Kidney epithelial cell (primary cell): ENCODE data around the gene SPATA7. TPM values are rescaled to one million over a fixed set of nuclear protein-coding genes. Genes with fewer than 3 reads are reported as not detected.

Experiments
- DNase-seq: peaks from one replicate; pipeline ENCODE4 v3.0.0-alpha.2; 2010; ENCODE audit warnings: low read depth
- H3K27me3 ChIP-seq: 2 replicates; pipeline ENCODE4 v1.6.0; 2011; ENCODE audit warnings: low read length; ENCODE audit not compliant: control insufficient read depth, insufficient read depth
- H3K36me3 ChIP-seq: 2 replicates; pipeline ENCODE4 v1.5.1; 2011; ENCODE audit warnings: low read length; ENCODE audit not compliant: control insufficient read depth, insufficient read depth
- H3K4me3 ChIP-seq: 2 replicates; pipeline ENCODE4 v1.5.1; 2011; ENCODE audit warnings: low read depth, mild to moderate bottlenecking, control low read depth, low read length
- total RNA-seq: library from RNA; depleted of rRNA; stranded (reverse); fragments of >200 nt; gene quantifications from 2 replicates; pipeline ENCODE4 v1.2.3, GENCODE V29; 2015
- TF ChIP-seq, protein P1 (sequence below): IDR thresholded peaks from 2 replicates; pipeline ENCODE4 v1.5.1; 2011; ENCODE audit warnings: mild to moderate bottlenecking, moderate library complexity, low read length, control low read depth, inconsistent platforms; ENCODE audit not compliant: insufficient read depth, poor library complexity, severe bottlenecking

Gene SPATA7
- total RNA-seq, 1 donor from 2014 or later: 10.8 TPM

DNA sequence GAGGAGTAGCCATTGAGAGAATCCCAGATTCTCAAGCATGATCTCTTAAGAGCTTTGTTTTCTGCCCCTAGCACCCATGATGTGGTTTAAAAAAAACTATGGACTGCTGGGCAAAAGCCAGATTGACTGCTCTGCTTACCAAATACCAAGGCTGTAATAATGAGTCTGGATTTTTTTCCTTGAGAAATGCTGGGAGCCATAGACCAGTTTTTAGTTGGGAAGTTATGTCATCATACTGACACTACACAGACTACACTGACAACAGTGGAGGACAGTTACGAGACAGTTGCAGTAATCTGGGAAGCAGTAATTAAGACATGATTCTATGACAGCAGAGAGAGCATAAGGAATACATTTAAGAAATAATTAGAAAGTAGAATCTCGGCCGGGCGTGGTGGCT is 35.8 kb downstream of the SPATA7 start:
- Histone ChIP-seq H3K4me3 (no peak overlapping the region), H3K27me3 (no peaks in the 10 kb centered on the region), H3K36me3 (no peaks in the 10 kb centered on the region)
- TF ChIP-seq, protein P1, sequence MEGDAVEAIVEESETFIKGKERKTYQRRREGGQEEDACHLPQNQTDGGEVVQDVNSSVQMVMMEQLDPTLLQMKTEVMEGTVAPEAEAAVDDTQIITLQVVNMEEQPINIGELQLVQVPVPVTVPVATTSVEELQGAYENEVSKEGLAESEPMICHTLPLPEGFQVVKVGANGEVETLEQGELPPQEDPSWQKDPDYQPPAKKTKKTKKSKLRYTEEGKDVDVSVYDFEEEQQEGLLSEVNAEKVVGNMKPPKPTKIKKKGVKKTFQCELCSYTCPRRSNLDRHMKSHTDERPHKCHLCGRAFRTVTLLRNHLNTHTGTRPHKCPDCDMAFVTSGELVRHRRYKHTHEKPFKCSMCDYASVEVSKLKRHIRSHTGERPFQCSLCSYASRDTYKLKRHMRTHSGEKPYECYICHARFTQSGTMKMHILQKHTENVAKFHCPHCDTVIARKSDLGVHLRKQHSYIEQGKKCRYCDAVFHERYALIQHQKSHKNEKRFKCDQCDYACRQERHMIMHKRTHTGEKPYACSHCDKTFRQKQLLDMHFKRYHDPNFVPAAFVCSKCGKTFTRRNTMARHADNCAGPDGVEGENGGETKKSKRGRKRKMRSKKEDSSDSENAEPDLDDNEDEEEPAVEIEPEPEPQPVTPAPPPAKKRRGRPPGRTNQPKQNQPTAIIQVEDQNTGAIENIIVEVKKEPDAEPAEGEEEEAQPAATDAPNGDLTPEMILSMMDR: no peak
- DNase-seq: no peak

DNA sequence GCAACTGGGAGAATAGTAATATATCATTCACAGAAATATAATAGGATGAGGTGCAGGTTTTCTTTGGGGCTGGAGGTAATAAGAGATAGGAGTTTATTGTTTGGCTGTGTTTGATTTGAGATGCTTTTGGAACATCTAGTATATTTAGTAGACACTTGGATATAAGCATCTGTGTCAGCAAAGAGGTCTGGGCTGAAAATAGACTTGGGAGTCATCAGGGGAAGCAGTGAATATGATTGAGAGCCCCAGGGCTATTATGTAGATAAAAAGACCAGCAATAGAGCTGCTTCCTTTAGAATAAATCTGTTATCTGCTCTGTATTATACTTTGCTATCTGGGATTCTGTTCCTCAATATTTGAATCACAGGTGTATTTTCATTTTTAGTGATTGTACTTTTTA is 36.6 kb downstream of the SPATA7 start:
- DNase-seq: no peak
- Histone ChIP-seq H3K4me3 (no peak overlapping the region), H3K27me3 (no peaks in the 10 kb centered on the region), H3K36me3 (no peaks in the 10 kb centered on the region)
- TF ChIP-seq, protein P1: no peak

DNA sequence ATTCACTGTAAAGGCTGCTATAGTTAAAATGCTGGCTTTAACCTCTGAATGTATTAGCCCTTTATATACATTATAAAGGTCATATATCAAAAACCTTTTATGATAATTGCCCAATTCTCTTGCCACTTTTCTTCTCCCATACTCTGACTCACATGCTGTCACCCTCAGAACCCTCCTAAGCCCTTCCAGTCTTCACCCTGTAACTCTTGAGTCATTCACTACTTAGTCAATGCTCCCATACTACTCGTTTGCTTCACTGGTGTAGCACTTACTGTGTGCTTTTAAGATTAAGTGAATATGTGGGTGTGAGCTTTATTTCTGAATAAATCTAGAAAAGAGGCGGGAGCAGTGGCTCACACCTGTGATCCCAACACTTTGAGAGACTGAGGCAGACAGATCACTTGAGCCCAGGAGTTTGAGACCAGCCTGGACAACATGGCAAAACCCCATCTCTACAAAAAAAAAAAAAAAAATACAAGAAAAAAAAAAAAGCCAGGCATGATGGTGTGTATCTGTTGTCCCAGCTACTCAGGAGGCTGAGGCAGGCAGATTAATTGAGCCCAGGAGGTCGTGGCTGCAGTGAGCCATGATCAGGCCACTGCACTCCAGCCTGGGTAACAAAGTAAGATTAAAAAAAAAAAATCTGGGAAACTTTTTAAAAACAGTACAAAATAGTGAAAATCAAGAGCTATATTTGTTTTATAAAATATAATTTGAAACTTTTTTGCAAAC is 37.6 kb downstream of the SPATA7 start:
- H3K36me3 ChIP-seq: no peaks in the 10 kb centered on the region
- DNase-seq: peak; percentile 9
- H3K4me3 ChIP-seq: no peak overlapping the region
- H3K27me3 ChIP-seq: no peaks in the 10 kb centered on the region
- TF ChIP-seq, protein P1: no peak

DNA sequence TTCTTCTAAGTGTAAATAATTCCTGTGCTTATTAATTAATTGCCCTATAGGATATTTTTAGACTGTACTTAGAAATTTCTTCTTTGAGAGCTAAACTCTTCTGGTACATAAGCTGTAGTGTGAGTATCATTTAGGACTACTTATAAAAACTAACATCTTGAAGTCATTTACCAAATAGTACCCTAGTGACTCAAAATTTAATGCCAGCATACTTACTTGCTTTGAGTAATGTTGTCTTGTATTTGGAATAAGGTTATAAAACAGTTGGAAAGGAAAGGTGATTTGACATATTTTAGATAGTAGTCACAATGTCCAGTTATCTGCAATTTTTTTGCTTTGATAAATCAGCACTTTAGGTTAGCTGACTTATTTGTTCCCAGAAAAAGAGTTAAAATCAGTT is 39.1 kb downstream of the SPATA7 start:
- Histone ChIP-seq H3K4me3 (no peak overlapping the region), H3K27me3 (no peaks in the 10 kb centered on the region), H3K36me3 (no peaks in the 10 kb centered on the region)
- DNase-seq: no peak
- TF ChIP-seq, protein P1: no peak

DNA sequence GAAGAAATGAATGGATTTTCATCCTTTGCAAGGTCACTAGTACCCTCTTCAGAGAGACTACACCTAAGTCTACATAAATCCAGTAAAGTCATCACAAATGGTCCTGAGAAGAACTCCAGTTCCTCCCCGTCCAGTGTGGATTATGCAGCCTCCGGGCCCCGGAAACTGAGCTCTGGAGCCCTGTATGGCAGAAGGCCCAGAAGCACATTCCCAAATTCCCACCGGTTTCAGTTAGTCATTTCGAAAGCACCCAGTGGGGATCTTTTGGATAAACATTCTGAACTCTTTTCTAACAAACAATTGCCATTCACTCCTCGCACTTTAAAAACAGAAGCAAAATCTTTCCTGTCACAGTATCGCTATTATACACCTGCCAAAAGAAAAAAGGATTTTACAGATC is 40.8 kb downstream of the SPATA7 start:
- no peak overlapping the region for H3K4me3 ChIP-seq
- H3K36me3 ChIP-seq: no peaks in the 10 kb centered on the region
- DNase-seq: no peak
- TF ChIP-seq, protein P1: no peak
- H3K27me3 ChIP-seq: no peaks in the 10 kb centered on the region

DNA sequence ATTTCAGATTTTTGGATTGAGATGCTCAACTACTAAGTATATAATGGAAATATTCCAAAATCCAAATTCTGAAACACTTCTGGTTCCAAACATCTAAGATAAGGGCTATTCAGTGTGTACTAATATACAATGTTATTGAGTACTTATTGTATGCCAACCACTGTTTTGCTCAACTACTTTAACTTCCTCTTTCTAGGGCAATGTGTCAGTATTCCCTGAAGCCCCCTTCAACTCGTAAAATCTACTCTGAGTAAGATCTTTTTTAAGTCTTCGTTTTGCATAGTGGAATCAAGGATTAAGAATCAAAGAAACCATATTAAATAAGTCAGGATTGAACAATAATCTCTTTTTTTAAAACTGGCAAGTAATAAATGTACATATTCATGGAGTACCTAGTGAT is 45.5 kb downstream of the SPATA7 start:
- DNase-seq: no peak
- Histone ChIP-seq H3K4me3 (no peak overlapping the region), H3K36me3 (no peaks in the 10 kb centered on the region), H3K27me3 (no peaks in the 10 kb centered on the region)
- TF ChIP-seq, protein P1: no peak
